ENCODE data around the gene FCHSD2.

DNA sequence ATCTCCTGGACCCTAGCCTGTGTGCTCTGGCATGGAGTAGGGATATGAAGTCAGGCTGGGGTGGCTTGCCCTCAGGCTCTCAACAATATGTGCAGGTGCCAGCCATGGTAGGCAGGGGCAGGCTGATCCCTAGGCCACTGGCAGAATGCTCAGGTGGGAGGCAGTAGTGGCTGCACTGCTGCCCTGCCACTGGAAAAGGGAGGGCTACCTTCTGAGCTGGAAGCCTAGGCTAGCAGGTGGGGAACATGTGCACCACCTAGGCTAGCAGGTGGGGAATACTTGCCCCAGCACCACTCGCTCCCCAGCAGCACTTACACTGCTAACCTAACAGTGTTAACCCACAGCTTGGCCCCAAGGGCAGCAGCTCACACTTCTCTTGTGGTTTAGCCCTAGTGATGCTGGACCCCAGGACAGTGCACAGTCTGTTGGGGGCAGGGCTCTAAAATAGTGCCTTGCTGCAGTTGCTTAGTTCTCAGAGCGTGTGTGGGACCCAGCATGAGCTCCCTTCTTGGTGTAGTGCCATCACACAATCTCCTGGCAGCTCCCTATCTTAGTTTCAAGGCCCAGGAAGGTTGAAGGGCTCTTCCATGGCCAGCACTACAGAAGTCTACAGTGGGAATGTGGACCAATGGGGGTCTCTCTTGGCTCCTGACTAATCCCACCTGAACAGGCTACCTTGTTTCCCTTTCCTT lies 130.8 kb downstream of the FCHSD2 start:
- TF ChIP-seq EZH2 (IDR thresholded peaks at IDR 0.05; ENCODE audit: insufficient read depth, poor library complexity, severe bottlenecking): no peak
- no peak for TF ChIP-seq EZH2phosphoT487 (IDR thresholded peaks at IDR 0.05; ENCODE audit: insufficient read depth, low read depth)

Measured in GM23248 (cell line).